Effector memory CD8-positive, alpha-beta T cell (primary cell): ENCODE data around the gene KATNA1.

Source experiments
- ATAC-seq: fragments of 150-1000 bp; cut with Tn5 transposase; replicated peaks from 2 replicates; pipeline ENCODE4 v1.10.0; 2021; ENCODE audit warnings: mild to moderate bottlenecking, moderate library complexity
- DNase-seq, 3 experiments: peaks; one replicate each; pipeline ENCODE4 v3.0.0; 2021
- H3K27ac Mint-ChIP-seq, 2 donors: one replicate each; pipeline ENCODE4 v1.8.0; 2022; ENCODE audit warnings: mild to moderate bottlenecking in 2 of 2, mixed read lengths in 2 of 2, moderate library complexity in 2 of 2
- H3K27me3 Mint-ChIP-seq, 2 donors: one replicate each; pipeline ENCODE4 v1.8.0; 2022; ENCODE audit warnings: mixed read lengths in 2 of 2
- H3K36me3 Mint-ChIP-seq: one replicate; pipeline ENCODE4 v1.8.0; 2022; ENCODE audit warnings: mild to moderate bottlenecking, moderate library complexity, mixed read lengths; ENCODE audit not compliant: insufficient read depth
- H3K4me1 Mint-ChIP-seq, 2 donors: one replicate each; pipeline ENCODE4 v1.8.0; 2022; ENCODE audit warnings: low read depth in 2 of 2, mixed read lengths in 2 of 2
- H3K4me3 Mint-ChIP-seq, 2 donors: one replicate each; pipeline ENCODE4 v1.8.0; 2022; ENCODE audit warnings: mild to moderate bottlenecking in 2 of 2, mixed read lengths in 2 of 2, moderate library complexity in 2 of 2
- H3K9me3 Mint-ChIP-seq, 2 donors: one replicate each; pipeline ENCODE4 v1.8.0; 2022; ENCODE audit warnings: mixed read lengths in 2 of 2

KATNA1 gene

GRCh38 chr6:149545754-149546471 lies 102.6 kb downstream of the KATNA1 start, which contains the start of gene PPIL4:
PPIL4 (minus strand) TSS chr6:149546043; CDS start chr6:149546005, 38 bp downstream.
- Mint-ChIP-seq H3K4me3 (peak within 1 kb of the TSS; percentile 93 to 95), H3K9me3 (no peaks in the 10 kb centered on the region), H3K36me3 (peaks cover 39% of the 10 kb centered on the region), H3K27me3 (peaks cover 0 to 9% of the 10 kb centered on the region in 2 donors), H3K27ac (peak within 1 kb of the TSS; percentile 99 to 100), H3K4me1 (peaks cover 28 to 33% of the 10 kb centered on the region in 2 donors)
- DNase-seq (peak; percentile 97 to 98 (median 98)), ATAC-seq (peak; percentile 86)

- ATAC-seq (peak; percentile 60), DNase-seq (peak; percentile 65 to 74 (median 70))
- Mint-ChIP-seq H3K36me3 (peaks cover 43% of the 10 kb centered on the region), H3K4me3 (peak overlapping the region; percentile 93 to 95), H3K27ac (peak overlapping the region; percentile 99 to 100), H3K27me3 (peaks cover 0 to 8% of the 10 kb centered on the region in 2 donors), H3K9me3 (no peaks in the 10 kb centered on the region), H3K4me1 (peaks cover 28 to 33% of the 10 kb centered on the region in 2 donors)
Measured at GRCh38 chr6:149545258-149545753, 103.2 kb downstream of the KATNA1 start.
